Fibroblast of the aortic adventitia (primary cell): Measurements from ENCODE around the gene HAAO. TPM values are rescaled to one million over a fixed set of nuclear protein-coding genes. Genes with fewer than 3 reads are reported as not detected.

Source experiments
- DNase-seq: peaks from one replicate; pipeline ENCODE4 v3.0.0-alpha.2; 2010; ENCODE audit warnings: low read depth
- H3K4me3 ChIP-seq: 2 replicates; pipeline ENCODE4 v1.5.1; 2011; ENCODE audit warnings: low read depth, mild to moderate bottlenecking, control low read depth, low read length, moderate library complexity
- total RNA-seq: library from RNA; depleted of rRNA; stranded (reverse); fragments of >200 nt; gene quantifications from 2 replicates; pipeline ENCODE4 v1.2.3, GENCODE V29; 2012; ENCODE audit warnings: low replicate concordance
- TF ChIP-seq, protein P1 (sequence below): IDR thresholded peaks from 2 replicates; pipeline ENCODE4 v1.5.1; 2011; ENCODE audit warnings: mild to moderate bottlenecking, low read length, control low read depth, inconsistent platforms; ENCODE audit not compliant: insufficient read depth

The HAAO gene
- total RNA-seq, 1 donor = 0.90 TPM

DNA sequence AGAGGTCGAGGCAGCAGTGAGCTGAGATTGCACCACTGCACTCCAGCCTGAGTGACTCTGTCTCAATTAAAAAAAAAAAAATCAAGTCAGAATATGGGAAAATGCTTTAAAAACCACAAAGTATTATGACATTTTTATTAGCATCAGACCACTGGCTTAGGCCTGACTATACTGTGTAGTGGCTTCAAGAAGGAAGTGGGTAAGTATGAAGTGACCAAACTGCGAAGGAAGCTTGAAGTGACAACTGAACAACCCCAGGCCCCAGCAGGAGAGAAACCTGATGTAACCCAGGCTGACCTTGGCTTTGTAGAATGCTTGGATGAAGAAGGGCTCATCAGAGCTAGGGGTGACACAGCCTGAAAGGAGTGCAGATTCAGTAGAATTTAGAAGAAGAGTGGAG is 21.4 kb upstream of the HAAO start:
- no peak for DNase-seq
- TF ChIP-seq, protein P1, sequence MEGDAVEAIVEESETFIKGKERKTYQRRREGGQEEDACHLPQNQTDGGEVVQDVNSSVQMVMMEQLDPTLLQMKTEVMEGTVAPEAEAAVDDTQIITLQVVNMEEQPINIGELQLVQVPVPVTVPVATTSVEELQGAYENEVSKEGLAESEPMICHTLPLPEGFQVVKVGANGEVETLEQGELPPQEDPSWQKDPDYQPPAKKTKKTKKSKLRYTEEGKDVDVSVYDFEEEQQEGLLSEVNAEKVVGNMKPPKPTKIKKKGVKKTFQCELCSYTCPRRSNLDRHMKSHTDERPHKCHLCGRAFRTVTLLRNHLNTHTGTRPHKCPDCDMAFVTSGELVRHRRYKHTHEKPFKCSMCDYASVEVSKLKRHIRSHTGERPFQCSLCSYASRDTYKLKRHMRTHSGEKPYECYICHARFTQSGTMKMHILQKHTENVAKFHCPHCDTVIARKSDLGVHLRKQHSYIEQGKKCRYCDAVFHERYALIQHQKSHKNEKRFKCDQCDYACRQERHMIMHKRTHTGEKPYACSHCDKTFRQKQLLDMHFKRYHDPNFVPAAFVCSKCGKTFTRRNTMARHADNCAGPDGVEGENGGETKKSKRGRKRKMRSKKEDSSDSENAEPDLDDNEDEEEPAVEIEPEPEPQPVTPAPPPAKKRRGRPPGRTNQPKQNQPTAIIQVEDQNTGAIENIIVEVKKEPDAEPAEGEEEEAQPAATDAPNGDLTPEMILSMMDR = no peak
- H3K4me3 ChIP-seq = no peak overlapping the region

- peak; percentile 44 for DNase-seq
- TF ChIP-seq, protein P1 = peak; percentile 70
These were observed 20.6 kb upstream of the HAAO start for GRCh38 chr2:42812899-42813479.

GRCh38 chr2:42810971-42811811 is 18.8 kb upstream of the HAAO start:
- H3K4me3 ChIP-seq = peak overlapping the region; percentile 63
- TF ChIP-seq, protein P1 = no peak
- peak; percentile 54 for DNase-seq

More at GRCh38 chr2:42812899-42813479, 20.6 kb upstream of the HAAO start:
- no peak overlapping the region for H3K4me3 ChIP-seq

GRCh38 chr2:42810121-42810970 is 18.0 kb upstream of the HAAO start:
- H3K4me3 ChIP-seq = peak overlapping the region; percentile 72
- TF ChIP-seq, protein P1 = peak; percentile 12
- DNase-seq = peak; percentile 98

DNA sequence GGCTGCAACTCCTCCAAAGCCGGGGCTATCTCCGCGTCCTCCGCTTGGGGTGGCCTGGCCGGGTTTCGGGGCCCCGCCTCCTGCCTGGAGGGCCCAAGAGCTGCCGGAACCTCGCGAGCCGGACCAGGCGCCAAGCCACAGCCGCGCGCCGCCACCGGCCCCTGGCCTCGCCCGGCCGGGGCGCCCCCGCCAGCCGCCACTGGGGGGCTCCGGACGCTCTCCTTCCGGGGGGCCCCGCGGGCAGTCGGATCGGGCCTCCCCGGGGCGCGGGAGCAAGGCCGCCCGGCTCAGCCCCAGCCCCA is 17.4 kb upstream of the HAAO start:
- peak overlapping the region; percentile 72 for H3K4me3 ChIP-seq
- TF ChIP-seq, protein P1 = peak; percentile 47
- peak; percentile 79 for DNase-seq

DNA sequence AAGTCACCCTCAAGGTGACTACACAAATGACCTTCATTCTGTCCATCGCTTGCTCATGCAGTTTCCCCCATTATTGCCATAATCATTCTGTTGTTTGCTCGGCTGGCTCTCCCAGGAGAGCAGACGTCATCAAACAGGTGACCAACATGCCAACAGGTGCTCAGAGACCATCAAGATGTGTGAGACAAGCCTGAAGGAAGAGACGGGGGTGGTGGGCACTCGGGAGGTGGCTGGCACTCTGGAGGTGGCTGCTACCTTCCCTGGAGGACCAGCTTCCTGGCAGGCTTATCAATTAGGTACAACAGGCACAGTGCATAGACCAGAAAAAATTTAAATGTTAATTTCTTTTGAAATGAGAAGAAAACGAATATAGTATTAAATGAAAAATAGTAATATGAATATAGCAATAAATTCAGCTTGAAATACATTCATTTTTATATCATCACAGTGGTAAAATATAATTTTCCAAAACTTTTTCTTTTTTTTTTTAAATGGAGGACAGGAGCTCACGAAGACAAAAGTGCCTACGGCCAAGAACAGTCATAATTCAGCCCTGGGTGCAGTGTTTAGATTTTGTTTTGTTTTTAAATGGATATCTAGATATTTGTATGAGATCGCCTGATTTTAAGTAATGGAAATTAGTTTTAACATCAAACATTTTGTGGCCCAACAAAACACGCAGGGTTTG is 16.9 kb upstream of the HAAO start:
- DNase-seq = no peak
- H3K4me3 ChIP-seq = peak overlapping the region; percentile 72

More for the DNA sequence above, 16.9 kb upstream of the HAAO start:
- TF ChIP-seq, protein P1 = no peak
